ENCODE data around the gene KATNAL2. TPM values are rescaled to one million over a fixed set of nuclear protein-coding genes. Genes with fewer than 3 reads are reported as not detected.

The KATNAL2 gene
- total RNA-seq, 4 donors from 2014 or later: 2.8 to 14.3 (median 3.6) TPM; not detected in 1

- no peaks in the 10 kb centered on the region for H3K9me3 ChIP-seq
- intact Hi-C loops (cut with DNase I; ENCODE audit: low total_unique reads): no loop called here
Observed at GRCh38 chr18:47146206-47146605, 228.8 kb downstream of the KATNAL2 start.

GRCh38 chr18:47149457-47150028 lies 232.1 kb downstream of the KATNAL2 start:
- TF ChIP-seq, protein P1, sequence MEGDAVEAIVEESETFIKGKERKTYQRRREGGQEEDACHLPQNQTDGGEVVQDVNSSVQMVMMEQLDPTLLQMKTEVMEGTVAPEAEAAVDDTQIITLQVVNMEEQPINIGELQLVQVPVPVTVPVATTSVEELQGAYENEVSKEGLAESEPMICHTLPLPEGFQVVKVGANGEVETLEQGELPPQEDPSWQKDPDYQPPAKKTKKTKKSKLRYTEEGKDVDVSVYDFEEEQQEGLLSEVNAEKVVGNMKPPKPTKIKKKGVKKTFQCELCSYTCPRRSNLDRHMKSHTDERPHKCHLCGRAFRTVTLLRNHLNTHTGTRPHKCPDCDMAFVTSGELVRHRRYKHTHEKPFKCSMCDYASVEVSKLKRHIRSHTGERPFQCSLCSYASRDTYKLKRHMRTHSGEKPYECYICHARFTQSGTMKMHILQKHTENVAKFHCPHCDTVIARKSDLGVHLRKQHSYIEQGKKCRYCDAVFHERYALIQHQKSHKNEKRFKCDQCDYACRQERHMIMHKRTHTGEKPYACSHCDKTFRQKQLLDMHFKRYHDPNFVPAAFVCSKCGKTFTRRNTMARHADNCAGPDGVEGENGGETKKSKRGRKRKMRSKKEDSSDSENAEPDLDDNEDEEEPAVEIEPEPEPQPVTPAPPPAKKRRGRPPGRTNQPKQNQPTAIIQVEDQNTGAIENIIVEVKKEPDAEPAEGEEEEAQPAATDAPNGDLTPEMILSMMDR (IDR thresholded peaks at IDR 0.05): no peak
- Histone ChIP-seq H3K36me3 (no peaks in the 10 kb centered on the region), H3K27ac (peak overlapping the region; percentile 88 to 91), H3K4me3 (peak overlapping the region; percentile 68 to 76), H3K4me1 (peaks cover 0 to 4% of the 10 kb centered on the region in 2 donors), H3K27me3 (no peaks in the 10 kb centered on the region), H3K9me3 (no peaks in the 10 kb centered on the region)
- DNase-seq: no peak
- intact Hi-C loops (cut with DNase I; ENCODE audit: low total_unique reads): no loop called here

More at GRCh38 chr18:47146206-47146605, 228.8 kb downstream of the KATNAL2 start:
- Histone ChIP-seq H3K27me3 (no peaks in the 10 kb centered on the region), H3K27ac (no peak overlapping the region), H3K4me3 (no peak overlapping the region), H3K4me1 (peaks cover 0 to under 1% of the 10 kb centered on the region in 2 donors), H3K36me3 (no peaks in the 10 kb centered on the region)
- TF ChIP-seq, protein P1 (IDR thresholded peaks at IDR 0.05): no peak
- no peak for TF ChIP-seq POLR2A (IDR thresholded peaks at IDR 0.05)
- no peak for DNase-seq

DNA sequence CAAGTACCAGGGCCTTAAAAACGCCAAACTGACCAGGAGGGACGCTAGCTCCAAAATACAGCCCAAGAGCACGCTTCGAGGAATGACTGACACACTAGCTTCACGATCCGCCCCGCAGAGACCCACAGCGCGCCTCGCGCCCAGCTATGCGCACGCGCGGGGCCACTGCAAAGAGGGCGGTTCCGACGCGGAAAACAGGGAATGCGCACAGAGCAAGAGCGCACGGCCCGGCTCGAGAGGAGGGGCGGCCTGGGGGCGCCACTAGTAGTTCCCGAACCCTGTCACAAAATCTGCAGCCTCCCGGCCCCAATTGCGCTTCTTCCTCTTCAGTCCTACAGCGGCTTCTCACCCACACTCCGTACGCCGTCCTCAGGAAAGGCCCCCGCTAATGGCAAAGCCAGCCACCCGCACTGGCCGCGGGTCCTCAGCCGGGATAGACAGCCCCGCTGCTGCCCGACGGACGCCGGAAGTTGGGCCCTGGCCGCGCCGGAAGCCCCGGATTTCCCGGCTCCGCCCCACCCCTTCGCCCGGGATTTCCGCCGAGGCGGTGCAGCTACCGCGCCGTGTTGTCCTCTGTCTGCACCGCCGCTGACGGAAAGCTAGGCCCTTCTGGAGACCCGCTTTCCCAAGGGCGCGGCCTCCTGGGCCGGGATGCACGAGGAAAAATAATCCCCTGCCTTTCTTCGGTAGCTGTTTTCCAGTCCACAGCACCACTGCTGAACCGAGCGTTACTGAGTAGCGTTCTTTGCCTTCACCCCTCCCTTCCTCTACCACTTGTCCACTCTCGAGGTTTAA lies 232.8 kb downstream of the KATNAL2 start, which contains the start of gene HDHD2:
Gene HDHD2, minus strand, starts transcription at position 472 of the 795 bp plus-strand sequence. CDS start 14,061 bp downstream, outside the sequence.
- no peaks in the 10 kb centered on the region for H3K9me3 ChIP-seq
- H3K27ac ChIP-seq: peak within 1 kb of the TSS; percentile 88 to 91
- intact Hi-C loops (cut with DNase I; ENCODE audit: low total_unique reads): no loop called here
- TF ChIP-seq, protein P1 (IDR thresholded peaks at IDR 0.05): no peak
- TF ChIP-seq POLR2A (IDR thresholded peaks at IDR 0.05): peak; percentile 30 to 66
- H3K4me3 ChIP-seq: peak within 1 kb of the TSS; percentile 68 to 76
- peak; percentile 66 to 84 for DNase-seq
- no peaks in the 10 kb centered on the region for H3K27me3 ChIP-seq
- H3K36me3 ChIP-seq: no peaks in the 10 kb centered on the region
- peaks cover 0 to 4% of the 10 kb centered on the region in 2 donors for H3K4me1 ChIP-seq

DNA sequence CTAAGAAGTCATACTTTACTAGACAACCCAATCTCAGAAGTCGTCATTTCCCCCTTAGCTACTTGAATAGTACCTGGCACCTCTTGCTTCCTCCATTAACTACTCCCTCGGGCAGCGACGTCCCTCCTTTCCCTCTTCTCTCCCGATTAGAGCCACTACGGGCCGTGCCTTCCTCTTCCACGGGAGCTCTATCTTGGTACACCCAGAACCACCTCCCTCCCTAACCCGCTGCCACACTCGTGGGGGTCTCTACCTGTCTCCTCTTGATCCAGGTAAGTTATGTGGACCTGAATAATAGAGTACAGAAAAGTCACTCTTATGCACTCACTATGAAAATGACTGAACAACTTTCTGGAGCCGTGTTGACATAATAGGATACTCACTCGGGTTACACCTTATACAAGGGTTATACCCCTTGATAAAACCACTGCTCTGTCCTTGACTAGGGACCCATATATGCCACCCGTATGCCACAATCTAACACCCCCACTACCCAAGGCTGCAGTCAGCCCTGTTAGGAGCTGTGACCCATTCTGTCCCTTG lies 233.5 kb downstream of the KATNAL2 start:
- TF ChIP-seq POLR2A (IDR thresholded peaks at IDR 0.05): no peak
- TF ChIP-seq, protein P1 (IDR thresholded peaks at IDR 0.05): no peak
- H3K36me3 ChIP-seq: no peaks in the 10 kb centered on the region
- H3K4me3 ChIP-seq: peak overlapping the region; percentile 68 to 76
- H3K27me3 ChIP-seq: no peaks in the 10 kb centered on the region
- intact Hi-C loops (cut with DNase I; ENCODE audit: low total_unique reads): no loop called here
- peak overlapping the region; percentile 88 to 91 for H3K27ac ChIP-seq
- no peaks in the 10 kb centered on the region for H3K9me3 ChIP-seq
- no peak for DNase-seq
- peaks cover 0 to 4% of the 10 kb centered on the region in 2 donors for H3K4me1 ChIP-seq

- H3K27me3 ChIP-seq: no peaks in the 10 kb centered on the region
- peak overlapping the region in 1 of 2 donors; percentile 76 for H3K4me3 ChIP-seq
- H3K9me3 ChIP-seq: no peaks in the 10 kb centered on the region
- no peak for TF ChIP-seq POLR2A (IDR thresholded peaks at IDR 0.05)
- TF ChIP-seq, protein P1 (IDR thresholded peaks at IDR 0.05): no peak
- no peaks in the 10 kb centered on the region for H3K36me3 ChIP-seq
- intact Hi-C loops (cut with DNase I; ENCODE audit: low total_unique reads): no loop called here
- peak overlapping the region; percentile 88 to 91 for H3K27ac ChIP-seq
- DNase-seq: no peak
- H3K4me1 ChIP-seq: peaks cover 0 to 4% of the 10 kb centered on the region in 2 donors
Observed at GRCh38 chr18:47151439-47151838, 234.0 kb downstream of the KATNAL2 start.
